Epidermal melanocyte (primary cell): ENCODE measurements around the gene ARHGEF25.

Source experiments
- DNase-seq: peaks from one replicate; pipeline ENCODE4 v3.0.0; 2011; ENCODE audit warnings: low spot score; ENCODE audit not compliant: insufficient read length

Gene ARHGEF25

DNA sequence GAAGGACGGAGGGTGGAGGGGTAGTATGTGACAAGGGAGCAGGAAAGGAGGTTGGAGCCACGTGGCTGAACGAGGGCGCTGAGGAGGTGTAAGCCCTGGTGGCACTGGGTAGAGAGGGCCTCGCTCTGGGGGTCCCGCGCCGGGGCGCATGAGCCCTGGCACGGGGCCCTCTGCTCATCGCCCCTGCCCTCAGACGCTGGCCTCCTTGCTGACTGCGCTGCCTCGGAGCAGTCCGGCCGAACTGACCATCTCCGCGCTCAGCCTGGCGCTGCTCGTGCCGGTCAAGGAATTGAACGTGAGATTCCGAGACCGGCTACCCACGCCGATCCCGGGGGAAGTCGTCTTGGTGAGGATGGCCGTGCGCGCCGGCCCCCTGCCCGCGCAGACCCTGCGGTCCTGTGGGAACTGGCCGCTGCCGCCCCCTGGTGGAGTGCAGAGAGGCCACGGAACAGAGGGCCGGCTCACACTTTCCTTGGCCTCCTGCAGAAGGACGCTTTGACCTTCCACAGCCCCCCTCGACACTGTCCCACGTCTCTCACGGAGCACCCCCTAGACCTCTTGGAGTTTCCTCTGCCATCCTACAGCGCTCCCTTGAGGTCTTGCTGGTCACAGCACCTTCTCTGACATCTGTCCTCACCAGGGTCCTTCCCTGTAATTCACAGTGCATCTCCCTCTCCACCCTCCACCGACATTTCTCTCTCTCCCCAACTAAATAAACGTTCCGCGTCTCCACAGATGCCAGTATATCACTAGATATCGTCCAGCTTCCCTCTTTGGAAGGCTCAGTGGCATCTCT is 10.5 kb downstream of the ARHGEF25 start:
- DNase-seq = peak; percentile 83

DNA sequence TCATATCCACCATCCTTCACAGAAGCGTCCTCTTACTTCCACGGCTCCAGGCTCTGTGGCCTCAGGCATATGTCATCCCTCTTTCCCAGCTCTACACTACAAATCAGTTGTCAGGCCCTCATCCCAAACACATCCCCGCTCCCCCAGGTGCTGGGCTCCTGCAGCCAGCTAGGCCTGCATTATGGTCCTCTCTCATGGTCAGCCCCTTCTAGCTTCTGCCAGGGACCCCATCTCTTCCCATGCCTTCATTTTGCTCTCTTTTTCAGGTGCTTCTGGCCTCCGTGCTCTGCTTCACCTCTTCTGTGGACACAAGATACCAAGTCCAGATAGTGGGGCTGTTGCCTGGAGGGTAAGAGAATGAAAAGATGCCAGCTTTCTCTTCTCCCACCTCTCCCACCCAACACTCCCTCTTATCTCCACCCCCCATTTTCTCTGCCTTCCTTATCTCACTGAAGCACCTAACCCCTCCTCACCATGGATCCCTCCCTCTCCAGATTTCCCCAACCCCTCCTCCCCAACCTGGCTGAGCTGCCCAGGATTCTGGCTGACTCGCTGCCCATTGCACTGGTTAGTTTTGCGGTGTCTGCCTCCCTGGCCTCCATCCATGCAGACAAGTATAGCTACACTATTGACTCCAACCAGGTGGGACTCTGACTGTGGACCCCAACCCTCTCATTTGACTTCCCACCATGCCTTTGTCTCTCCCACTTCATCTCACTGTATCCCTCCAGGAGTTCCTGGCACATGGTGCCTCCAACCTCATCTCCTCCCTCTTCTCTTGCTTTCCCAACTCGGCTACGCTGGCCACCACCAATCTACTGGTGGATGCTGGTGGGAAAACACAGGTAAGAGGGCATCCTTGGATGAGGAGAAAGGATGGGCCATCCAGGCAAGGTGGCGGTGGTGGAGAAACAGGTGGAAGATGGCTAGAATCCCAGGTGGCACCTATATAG is 11.3 kb downstream of the ARHGEF25 start:
- DNase-seq = no peak

DNA sequence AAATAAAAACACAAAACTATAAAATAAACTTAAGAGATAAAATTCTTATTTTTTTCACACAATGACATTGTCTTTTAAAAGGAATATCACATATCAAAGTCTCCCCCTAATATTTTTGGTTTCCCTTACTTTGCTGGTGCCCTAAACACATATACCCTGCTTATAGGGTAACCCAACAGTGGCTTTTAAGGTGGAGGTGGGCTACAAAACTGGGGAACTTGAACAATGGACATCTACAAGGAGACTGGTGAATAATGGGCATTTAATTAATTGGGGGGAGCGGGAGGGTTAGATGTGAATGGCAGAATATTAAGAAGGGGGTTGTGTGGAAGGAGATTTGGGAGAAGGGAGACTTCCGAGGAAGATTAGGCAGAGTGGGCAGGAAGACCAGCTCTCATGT is 12.2 kb downstream of the ARHGEF25 start:
- no peak for DNase-seq

DNA sequence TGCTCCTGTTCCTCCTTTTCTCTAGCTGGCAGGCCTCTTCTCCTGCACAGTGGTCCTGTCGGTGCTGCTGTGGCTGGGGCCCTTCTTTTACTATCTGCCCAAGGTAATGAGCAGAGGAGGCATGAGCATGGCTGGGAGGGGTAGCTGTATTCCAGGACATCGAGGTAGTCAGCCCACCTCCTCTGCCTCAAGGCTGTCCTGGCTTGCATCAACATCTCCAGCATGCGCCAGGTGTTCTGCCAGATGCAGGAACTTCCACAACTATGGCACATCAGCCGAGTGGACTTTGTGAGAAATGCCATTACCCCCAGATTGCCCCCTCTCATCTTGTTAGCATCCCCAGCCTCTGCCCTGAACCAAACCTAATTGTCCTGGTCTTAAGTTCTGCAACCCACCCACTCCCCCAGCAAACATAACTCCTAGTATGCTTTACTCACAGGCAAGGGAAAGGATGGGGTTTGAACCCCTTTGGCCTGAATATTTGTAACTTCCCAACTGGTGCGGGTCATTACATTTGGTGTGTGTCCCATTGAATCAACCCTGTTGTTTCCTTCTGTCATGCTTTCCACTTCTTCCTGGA is 12.7 kb downstream of the ARHGEF25 start:
- DNase-seq = no peak

DNA sequence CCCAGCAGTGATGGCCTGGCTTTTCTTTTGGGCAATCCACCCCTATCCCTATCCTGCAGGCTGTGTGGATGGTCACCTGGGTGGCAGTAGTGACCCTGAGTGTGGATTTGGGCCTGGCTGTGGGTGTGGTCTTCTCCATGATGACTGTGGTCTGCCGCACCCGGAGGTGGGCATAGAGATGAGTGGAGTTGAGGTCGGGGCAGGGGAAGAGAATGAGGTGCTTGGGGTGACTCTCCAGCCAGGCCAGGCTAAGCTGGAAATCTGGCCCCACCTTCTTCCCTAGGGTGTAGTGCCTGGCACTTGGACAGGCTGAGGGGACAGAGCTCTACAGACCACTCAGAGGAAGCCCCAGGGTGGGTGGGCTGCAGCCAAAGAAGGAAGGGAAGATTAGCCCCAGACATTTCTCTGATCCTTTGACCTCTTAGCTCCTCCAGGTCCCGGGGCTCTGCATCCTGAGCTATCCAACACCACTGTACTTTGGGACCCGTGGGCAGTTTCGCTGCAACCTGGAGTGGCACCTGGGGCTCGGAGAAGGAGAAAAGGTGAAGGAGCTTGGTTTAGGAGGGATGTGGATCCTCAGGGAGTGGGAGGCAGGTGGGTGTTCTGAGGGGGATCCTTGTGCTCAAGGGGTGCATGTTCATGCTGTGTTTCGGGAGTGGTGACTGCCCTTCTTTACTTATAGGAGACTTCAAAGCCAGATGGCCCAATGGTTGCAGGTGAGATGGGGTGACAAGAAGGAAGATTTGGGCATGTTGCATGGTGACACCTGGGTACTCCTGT is 13.4 kb downstream of the ARHGEF25 start:
- DNase-seq = no peak

DNA sequence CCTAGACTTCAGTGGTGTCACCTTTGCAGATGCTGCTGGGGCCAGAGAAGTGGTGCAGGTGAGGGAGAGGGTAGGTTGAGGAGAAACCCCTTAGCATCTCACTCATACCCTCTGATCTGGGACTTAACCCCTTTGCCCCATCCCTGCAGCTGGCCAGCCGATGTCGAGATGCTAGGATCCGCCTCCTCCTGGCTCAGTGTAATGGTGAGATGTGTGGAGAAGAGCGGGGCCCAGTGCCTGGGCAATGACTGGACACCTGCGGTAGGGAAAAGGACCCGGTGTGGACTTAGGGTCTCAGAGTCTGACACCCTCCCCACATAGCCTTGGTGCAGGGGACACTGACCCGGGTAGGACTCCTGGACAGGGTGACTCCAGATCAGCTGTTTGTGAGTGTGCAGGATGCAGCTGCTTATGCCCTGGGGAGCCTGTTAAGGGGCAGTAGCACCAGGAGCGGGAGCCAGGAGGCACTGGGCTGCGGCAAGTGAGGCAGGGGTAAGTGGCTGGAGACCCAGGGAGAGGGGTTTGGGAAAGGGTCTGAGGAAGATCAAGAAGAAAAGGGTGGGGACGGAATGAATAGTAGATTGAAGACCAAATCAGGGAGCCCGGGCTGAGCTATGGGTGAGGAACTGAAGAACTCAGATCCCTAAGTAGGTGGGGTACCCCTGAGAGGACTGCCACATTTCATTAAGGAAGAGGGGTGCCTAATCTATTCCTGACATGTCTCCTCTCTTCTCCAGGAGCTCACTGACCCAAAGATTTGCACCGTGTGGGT is 14.2 kb downstream of the ARHGEF25 start:
- DNase-seq = no peak

DNA sequence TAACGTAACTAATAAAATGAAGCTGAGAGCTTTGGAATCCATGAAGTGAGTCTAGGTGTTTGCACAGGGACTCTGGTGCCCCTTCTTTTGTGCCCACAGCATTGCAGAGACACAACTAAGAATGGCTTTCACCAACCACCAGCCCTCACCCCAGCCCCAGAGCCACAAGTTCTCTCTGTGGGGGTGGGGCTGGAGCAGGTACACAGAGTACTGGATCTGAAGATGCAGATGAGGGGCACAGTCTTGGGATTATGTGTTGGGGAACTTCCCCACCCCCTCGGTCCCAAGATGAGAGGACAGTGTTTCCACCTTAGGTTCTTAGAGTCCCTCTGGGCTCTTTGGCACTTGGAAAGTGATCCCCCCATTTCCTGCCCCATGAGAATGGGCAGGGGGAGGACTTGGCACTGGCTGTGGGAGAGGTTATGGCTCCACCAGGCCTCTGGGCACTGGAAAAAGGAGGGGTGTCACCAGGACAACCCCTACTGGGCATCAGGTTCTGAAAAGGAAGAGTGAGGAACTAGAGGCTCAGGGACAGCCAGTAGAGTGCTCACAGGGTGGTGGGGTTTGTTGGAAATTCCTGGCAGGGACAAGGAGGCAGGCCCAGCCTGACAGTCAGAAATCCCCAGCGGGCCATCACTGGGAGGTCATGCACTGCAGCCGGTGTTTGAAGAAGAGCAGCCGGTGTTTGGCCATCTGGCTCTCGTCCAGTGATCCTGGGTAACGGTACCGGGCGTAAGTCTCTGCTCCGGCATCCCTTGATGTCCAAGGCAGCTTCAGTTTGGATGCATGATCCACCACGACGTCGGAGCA is 15.1 kb downstream of the ARHGEF25 start:
- DNase-seq = no peak

DNA sequence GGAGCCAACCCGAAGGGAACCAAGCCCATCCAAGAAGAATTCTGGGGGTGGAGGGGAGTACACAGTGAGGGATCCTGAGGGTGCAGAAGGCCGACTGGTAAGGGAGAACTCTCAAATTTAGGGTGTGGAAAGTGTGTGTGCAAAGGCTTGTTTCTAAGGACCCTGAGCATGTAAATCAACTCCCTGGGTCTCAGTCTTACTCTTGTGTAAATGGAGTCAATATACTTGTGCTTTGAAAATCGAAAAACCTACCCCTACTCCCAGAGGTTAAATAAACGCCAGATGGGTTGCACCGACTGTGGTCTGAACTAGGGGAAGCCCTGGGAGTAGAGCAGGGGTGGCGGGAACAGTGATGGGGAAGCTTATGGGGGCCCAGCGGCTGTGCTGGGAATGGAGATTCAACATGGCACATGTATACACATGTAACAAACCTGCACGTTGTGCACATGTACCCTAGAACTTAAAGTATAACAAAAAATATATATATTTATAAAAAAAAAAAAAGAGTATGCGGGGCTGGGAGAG is 15.7 kb downstream of the ARHGEF25 start:
- no peak for DNase-seq

DNA sequence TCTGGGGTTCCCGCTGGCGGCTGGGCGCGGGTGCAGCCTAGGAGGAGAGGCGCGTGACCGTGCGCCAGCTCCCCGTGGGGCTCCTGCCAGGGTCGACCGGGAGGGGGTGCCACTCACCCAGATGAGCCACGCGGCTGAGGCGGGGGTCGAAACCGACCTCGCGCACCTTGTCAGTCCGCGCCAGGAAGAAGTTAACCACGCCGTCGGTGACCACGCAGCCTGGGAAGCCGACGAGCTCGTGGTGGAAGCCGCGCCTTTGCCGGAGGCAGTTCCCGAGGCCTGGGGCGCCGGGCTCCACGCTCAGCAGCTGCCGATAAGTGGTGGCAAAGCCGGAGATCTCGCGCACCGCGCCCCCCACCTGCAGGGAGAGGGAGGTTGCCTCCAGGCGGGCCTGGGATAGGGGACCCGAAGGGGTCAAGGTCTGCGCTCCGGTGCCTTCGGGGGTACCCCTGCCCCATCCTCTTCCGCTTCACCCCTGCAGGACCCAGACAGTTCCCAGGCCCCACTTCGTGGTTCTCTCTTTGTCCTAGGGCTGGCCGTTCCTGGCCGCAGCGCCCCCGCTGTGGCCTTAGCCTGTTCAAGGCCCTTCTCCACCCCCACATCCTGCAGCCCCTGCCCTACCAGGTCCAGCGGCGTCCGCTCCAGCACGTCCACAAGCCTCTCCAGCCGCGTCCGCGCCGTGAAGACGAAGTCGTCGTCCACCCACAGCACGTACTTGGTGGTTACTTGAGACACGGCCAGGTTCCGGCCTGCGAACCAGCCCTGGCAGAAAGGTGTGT is 16.5 kb downstream of the ARHGEF25 start:
- DNase-seq = no peak

DNA sequence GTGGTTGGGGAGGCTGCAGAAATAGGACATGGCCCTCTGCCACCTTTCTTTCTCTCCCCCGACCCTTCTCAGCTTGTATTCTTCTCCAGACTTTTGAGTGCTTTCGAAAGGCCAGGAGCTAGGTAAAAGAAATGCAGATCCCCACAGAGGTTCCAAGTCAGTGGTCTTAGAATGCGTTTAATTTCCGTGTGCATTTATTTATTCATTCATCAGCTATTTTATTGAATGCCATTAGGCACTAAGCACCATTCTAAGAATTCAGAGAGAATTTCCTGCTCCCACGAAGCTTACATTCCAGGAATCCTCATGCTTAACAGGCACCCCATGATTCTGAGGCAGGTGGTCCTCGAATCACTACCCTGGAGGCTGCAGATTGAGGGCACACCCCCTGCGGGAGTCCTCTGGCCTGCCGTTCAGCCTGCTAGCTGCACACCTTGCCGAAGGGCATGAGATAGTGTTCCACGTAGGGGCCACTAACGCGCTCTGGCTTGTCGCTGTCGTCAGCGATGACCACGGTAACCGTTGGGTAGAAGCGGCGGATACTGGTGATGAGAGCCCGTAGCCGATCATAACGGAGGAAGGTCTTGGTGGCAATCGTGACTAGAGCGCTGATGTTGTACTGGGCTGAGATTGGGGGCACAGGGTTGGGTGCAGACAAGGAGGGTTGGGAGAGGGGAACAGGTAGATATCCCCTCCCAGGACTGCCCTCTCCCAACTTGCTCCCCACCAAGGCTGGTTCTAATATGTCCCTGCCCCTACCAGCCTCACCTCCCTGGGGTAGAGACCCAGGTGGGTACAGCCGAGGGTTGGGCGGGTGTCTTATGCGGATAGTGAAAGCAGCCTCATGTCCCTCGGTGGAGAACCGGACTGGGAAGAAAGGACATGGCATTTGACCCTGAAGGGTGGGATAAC is 17.3 kb downstream of the ARHGEF25 start:
- DNase-seq = no peak

DNA sequence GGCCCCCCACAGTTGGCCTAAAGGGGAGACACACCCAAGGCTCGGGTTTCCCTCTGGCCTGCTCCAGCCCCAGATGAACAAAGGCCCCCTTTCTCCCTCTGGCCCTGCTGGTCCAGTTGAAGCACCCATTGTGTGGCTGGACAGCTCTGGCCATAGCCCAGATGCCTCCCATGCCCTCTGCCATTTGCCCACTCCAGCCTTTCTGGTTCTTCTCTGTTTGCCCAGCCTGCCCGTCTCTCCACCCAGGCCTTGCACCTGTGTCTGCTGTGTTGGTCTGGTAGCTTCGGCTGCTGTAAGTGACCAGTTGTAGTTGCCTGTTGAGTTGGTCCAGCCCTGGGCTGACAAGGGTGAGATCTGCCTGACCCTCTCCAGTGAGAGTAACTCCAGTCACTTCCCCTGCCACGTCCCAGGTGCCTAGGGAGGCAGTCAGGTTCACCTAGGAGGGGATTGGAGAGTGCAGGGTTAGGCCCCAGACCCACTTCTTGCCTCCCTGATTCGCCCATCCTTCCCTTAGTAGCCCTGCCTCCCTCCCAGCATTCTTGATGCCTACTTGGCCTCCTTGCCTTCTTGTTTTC is 18.7 kb downstream of the ARHGEF25 start:
- DNase-seq = no peak

DNA sequence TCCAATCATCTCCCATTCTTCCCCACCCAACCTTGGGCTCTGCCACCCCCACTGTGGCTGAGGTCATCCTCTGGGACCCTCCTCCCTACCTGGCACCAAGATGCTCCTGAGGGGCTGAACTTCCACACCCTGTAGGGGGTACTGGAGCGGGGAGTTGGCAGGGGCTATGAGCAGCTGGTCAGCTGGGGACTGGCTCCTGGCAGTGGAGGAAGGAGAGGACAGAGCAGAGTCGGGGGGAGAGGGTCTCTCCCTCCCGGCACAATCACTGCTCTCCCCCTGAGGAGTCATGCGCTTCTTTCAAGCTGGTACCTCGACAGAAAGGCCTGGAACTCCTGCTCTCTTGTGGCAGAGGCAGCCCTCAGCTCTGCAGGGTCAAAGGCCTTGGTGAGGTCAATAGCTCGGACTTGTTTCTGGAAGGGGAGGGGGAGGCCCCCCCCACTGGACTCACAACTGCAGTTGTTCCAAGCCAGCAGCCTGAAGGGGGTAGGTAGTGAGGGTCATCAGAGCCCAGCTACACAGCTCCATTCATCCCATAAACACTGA is 19.7 kb downstream of the ARHGEF25 start:
- no peak for DNase-seq

DNA sequence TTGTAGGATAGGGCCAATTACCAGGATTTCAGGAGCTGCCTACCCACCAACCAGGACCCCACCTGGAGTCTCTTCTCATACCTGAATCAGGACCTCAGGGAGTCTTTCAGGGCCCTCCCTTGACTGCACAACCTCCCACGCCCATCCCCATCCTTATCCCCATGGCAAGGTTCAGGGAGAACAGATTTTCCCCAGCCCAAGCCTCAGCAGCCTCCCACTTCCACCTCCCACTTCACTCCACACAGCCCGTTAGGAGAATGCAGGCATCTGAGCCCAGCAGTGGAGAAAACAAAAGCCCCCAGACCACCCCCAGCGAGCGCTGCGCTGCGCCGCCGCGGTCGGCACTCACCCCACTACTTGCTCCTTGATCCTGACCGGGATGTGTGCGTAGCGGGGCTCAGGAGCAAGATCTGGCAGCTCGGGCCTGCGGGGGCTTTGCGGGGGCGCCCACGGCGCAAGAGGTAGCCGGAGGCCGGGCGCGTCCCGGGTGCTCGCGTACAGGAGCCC is 20.4 kb downstream of the ARHGEF25 start:
- no peak for DNase-seq

DNA sequence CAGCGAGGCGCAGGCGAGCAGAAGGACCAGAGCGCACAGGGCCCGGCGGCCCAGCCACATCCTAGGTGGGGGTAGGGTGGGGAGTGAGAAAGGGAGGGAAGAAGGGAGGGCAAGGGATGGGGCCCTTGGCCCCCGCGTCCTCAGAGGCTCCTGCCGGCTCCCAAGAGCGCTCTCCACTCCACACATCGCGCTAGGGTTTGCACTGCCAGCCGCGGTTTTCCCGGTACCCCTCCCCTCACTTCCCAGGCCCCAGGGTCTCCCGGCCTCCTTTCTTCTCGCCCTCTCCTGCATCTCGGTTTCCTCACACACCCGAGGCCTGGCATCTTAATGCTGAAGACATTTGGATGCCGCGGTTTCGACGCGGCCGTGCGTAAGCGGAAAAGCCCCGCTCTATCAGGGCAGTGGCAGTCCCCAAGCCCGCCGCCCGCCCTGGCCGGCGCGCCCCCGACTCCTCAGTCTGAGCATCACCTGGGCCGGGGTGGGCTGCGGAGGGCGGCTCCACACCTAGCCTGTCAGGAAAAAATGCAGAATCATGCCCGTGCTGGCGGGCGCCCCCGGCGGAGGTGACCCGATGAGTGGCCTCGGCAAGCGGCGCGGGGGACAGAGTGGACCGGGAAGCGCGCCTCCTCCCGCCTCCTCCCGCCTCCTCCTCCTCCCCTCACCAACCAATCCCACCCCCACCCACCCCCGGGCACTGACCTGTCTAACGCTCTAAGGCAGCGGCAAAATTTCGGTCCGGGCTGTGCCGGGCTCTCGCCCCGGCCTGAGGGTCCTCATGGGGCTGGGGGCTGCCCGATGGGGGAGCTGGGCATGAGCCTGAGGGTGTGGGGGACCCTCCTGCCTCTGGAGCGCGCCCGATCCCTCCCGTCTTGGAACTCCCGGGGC is 21.1 kb downstream of the ARHGEF25 start:
- DNase-seq = peak; percentile 10

DNA sequence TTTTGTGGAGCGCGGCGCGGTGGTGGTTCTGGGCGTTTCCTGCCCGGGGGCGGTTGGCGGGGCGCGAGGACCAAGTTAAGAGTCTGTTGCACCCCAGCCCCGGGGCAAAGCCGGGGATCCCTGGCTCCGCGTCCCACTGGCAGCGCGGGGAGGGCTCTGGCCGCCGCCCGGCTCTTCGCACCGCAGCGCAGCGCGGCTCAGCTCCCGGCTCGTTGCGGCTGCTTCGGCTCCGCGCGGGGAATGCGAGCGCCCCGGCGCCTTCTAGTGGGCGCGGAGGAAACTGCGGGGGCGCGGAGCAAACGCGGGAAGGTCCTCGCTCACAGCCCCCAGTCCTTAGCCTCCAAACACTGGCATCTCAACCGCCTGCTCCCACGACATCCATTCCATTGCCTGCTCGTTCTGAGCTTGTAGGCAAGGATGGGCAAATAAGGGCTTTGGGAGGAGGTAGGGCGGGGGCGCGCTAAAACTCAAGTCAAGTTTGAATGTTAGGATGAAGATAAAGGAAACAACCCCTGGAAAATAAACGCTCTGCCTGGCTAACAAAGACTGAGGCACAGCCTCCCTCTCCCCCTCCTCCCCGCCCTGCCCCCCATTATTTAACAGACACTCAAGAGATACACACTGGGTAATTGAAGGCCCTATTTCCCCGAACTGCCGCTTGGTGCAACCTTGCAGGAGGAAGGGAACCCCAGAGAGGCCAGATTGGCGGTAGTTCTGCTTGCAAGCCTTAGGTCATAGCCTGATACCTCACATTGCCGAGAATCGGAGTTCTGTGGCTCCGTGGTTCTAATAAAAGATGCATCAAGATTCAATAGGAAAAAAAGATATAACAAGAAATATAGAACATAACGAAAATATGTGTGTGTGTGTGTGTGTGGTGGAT is 22.0 kb downstream of the ARHGEF25 start, which contains the start of gene B4GALNT1:
TSS of gene B4GALNT1 (minus strand) at position 244 of the 883 bp plus-strand sequence. CDS start 1,069 bp downstream, outside the sequence.
- peak; percentile 63 for DNase-seq
